ENCODE results near the gene TBC1D1.
"Not testable (repeated sequence)": the region's sequence is repeated elsewhere in the genome, so short reads cannot be mapped to it uniquely, and the experiment has no call there.

Gene TBC1D1

GRCh38 chr4:37918653-37919052 is 27.8 kb downstream of the TBC1D1 start:
- no peak for TF ChIP-seq CTCF (IDR thresholded peaks at IDR 0.05; ENCODE audit: borderline replicate concordance, insufficient read depth, low read depth, low read length)
- no peak overlapping the region for H3K4me3 ChIP-seq (ENCODE audit: low read depth, low read length)

- no peak for TF ChIP-seq CTCF (IDR thresholded peaks at IDR 0.05; ENCODE audit: borderline replicate concordance, insufficient read depth, low read depth, low read length)
- no peak overlapping the region for H3K4me3 ChIP-seq (ENCODE audit: low read depth, low read length)
Observed at GRCh38 chr4:37922328-37922727, 31.4 kb downstream of the TBC1D1 start.

GRCh38 chr4:37923089-37923488 is 32.2 kb downstream of the TBC1D1 start:
- not testable (repeated sequence) for H3K4me3 ChIP-seq (ENCODE audit: low read depth, low read length)

- TF ChIP-seq CTCF (IDR thresholded peaks at IDR 0.05; ENCODE audit: borderline replicate concordance, insufficient read depth, low read depth, low read length): no peak
- no peak overlapping the region for H3K4me3 ChIP-seq (ENCODE audit: low read depth, low read length)
Observed at GRCh38 chr4:37924946-37925345, 34.1 kb downstream of the TBC1D1 start.

- no peak overlapping the region for H3K4me3 ChIP-seq (ENCODE audit: low read depth, low read length)
- no peak for TF ChIP-seq CTCF (IDR thresholded peaks at IDR 0.05; ENCODE audit: borderline replicate concordance, insufficient read depth, low read depth, low read length)
Observed at GRCh38 chr4:37927434-37927833, 36.5 kb downstream of the TBC1D1 start.

GRCh38 chr4:37928426-37929416 is 37.8 kb downstream of the TBC1D1 start:
- no peak overlapping the region for H3K4me3 ChIP-seq (ENCODE audit: low read depth, low read length)
- no peak for TF ChIP-seq CTCF (IDR thresholded peaks at IDR 0.05; ENCODE audit: borderline replicate concordance, insufficient read depth, low read depth, low read length)

GRCh38 chr4:37934096-37934495 is 43.2 kb downstream of the TBC1D1 start:
- H3K4me3 ChIP-seq (ENCODE audit: low read depth, low read length): no peak overlapping the region
- no peak for TF ChIP-seq CTCF (IDR thresholded peaks at IDR 0.05; ENCODE audit: borderline replicate concordance, insufficient read depth, low read depth, low read length)

Measured in GM12875 (cell line).